HS-5 (cell line): Measurements from ENCODE around the gene KCNB1.

Experiments used
- DNase-seq: peaks from one replicate; pipeline ENCODE4 v3.0.0-alpha.2; 2012; ENCODE audit warnings: low read depth

KCNB1 gene

GRCh38 chr20:49409302-49409974 lies 73.0 kb downstream of the KCNB1 start:
- DNase-seq: no peak

- DNase-seq: no peak
Observed at GRCh38 chr20:49408509-49409104, 73.9 kb downstream of the KCNB1 start.

- DNase-seq: no peak
Observed at GRCh38 chr20:49406666-49407065, 75.8 kb downstream of the KCNB1 start.

- DNase-seq: no peak
Observed at GRCh38 chr20:49405696-49406095, 76.8 kb downstream of the KCNB1 start.

- DNase-seq: no peak
Observed at GRCh38 chr20:49405062-49405683, 77.3 kb downstream of the KCNB1 start.

- no peak for DNase-seq
Observed at GRCh38 chr20:49404461-49404860, 78.0 kb downstream of the KCNB1 start.

- DNase-seq: no peak
Observed at GRCh38 chr20:49403911-49404310, 78.6 kb downstream of the KCNB1 start.

GRCh38 chr20:49403012-49403411 lies 79.5 kb downstream of the KCNB1 start:
- no peak for DNase-seq

- DNase-seq: no peak
Observed at GRCh38 chr20:49400904-49401303, 81.6 kb downstream of the KCNB1 start.

- DNase-seq: no peak
Observed at GRCh38 chr20:49400410-49400809, 82.1 kb downstream of the KCNB1 start.

GRCh38 chr20:49399329-49399728 lies 83.1 kb downstream of the KCNB1 start:
- DNase-seq: no peak

GRCh38 chr20:49398401-49399144 lies 83.9 kb downstream of the KCNB1 start:
- DNase-seq: no peak

- peak; percentile 73 for DNase-seq
Observed at GRCh38 chr20:49397525-49397924, 84.9 kb downstream of the KCNB1 start.

GRCh38 chr20:49396230-49396629 lies 86.2 kb downstream of the KCNB1 start:
- no peak for DNase-seq

- DNase-seq: no peak
Observed at GRCh38 chr20:49395659-49396058, 86.8 kb downstream of the KCNB1 start.

- DNase-seq: no peak
Observed at GRCh38 chr20:49395183-49395582, 87.3 kb downstream of the KCNB1 start.

- DNase-seq: no peak
Observed at GRCh38 chr20:49394757-49395156, 87.7 kb downstream of the KCNB1 start.

GRCh38 chr20:49394264-49394663 lies 88.2 kb downstream of the KCNB1 start:
- no peak for DNase-seq

- DNase-seq: no peak
Observed at GRCh38 chr20:49393803-49394202, 88.7 kb downstream of the KCNB1 start.

GRCh38 chr20:49392745-49393144 lies 89.7 kb downstream of the KCNB1 start:
- DNase-seq: no peak

- no peak for DNase-seq
Observed at GRCh38 chr20:49391404-49392245, 90.8 kb downstream of the KCNB1 start.

- no peak for DNase-seq
Observed at GRCh38 chr20:49389854-49390253, 92.6 kb downstream of the KCNB1 start.
